ENCODE data around the gene PSMG4.
A peak's percentile ranks its signal among the peaks of the same experiment; 100 is the strongest.

The PSMG4 gene

GRCh38 chr6:3277251-3277650, 18.5 kb downstream of the PSMG4 start:
- no peak for DNase-seq

GRCh38 chr6:3277851-3278416, 19.2 kb downstream of the PSMG4 start:
- no peak for DNase-seq

- DNase-seq = no peak
Observed at GRCh38 chr6:3278691-3279090, 19.9 kb downstream of the PSMG4 start.

- no peak for DNase-seq
Observed at GRCh38 chr6:3280091-3280490, 21.3 kb downstream of the PSMG4 start.

- no peak for DNase-seq
Observed at GRCh38 chr6:3280866-3281465, 22.2 kb downstream of the PSMG4 start.

GRCh38 chr6:3281631-3282475, 23.1 kb downstream of the PSMG4 start:
- DNase-seq = no peak

- no peak for DNase-seq
Observed at GRCh38 chr6:3282476-3283236, 23.9 kb downstream of the PSMG4 start.

GRCh38 chr6:3283241-3283640, 24.5 kb downstream of the PSMG4 start:
- DNase-seq = no peak

GRCh38 chr6:3283641-3284435, 25.1 kb downstream of the PSMG4 start:
- no peak for DNase-seq

GRCh38 chr6:3284436-3284876, 25.7 kb downstream of the PSMG4 start:
- peak; percentile 71 for DNase-seq

- no peak for DNase-seq
Observed at GRCh38 chr6:3285049-3285639, 26.4 kb downstream of the PSMG4 start.

- DNase-seq = no peak
Observed at GRCh38 chr6:3285732-3286131, 27.0 kb downstream of the PSMG4 start.

- DNase-seq = no peak
Observed at GRCh38 chr6:3286641-3287171, 28.0 kb downstream of the PSMG4 start.

- DNase-seq = no peak
Observed at GRCh38 chr6:3287308-3287707, 28.6 kb downstream of the PSMG4 start.

- no peak for DNase-seq
Observed at GRCh38 chr6:3287976-3288707, 29.4 kb downstream of the PSMG4 start.

- no peak for DNase-seq
Observed at GRCh38 chr6:3288711-3289663, 30.2 kb downstream of the PSMG4 start.

- DNase-seq = no peak
Observed at GRCh38 chr6:3289664-3290055, 30.9 kb downstream of the PSMG4 start.

GRCh38 chr6:3290149-3290930, 31.6 kb downstream of the PSMG4 start:
- DNase-seq = no peak

- DNase-seq = no peak
Observed at GRCh38 chr6:3290931-3291211, 32.1 kb downstream of the PSMG4 start.

Data from NCI-H69 (cell line).